Upper lobe of right lung (tissue), 1 donor: ENCODE results near the gene SGMS1. TPM values are rescaled to one million over a fixed set of nuclear protein-coding genes. Genes with fewer than 3 reads are reported as not detected.

Source experiments
- ATAC-seq: fragments of 200-7000 bp; cut with Tn5 transposase; one replicate; pipeline ENCODE4 v1.9.1; 2020; ENCODE audit warnings: mild to moderate bottlenecking, moderate library complexity
- DNase-seq: peaks from one replicate; pipeline ENCODE4 v3.0.0-alpha.2; 2020
- H3K27ac ChIP-seq: fragments of 200-600 bp; one replicate; pipeline ENCODE4 v1.8.0; 2022
- H3K27me3 ChIP-seq: fragments of 200-600 bp; one replicate; pipeline ENCODE4 v1.8.0; 2022; ENCODE audit warnings: mild to moderate bottlenecking
- H3K36me3 ChIP-seq: fragments of 200-600 bp; one replicate; pipeline ENCODE4 v1.8.0; 2022
- H3K4me1 ChIP-seq: fragments of 200-600 bp; one replicate; pipeline ENCODE4 v1.8.0; 2022
- H3K4me3 ChIP-seq: fragments of 200-600 bp; one replicate; pipeline ENCODE4 v1.8.0; 2022; ENCODE audit warnings: mild to moderate bottlenecking
- H3K9me3 ChIP-seq: fragments of 200-600 bp; one replicate; pipeline ENCODE4 v1.8.0; 2022
- CTCF ChIP-seq: fragments of 200-600 bp; IDR thresholded peaks from one replicate; pipeline ENCODE4 v1.8.0; 2022; ENCODE audit warnings: antibody characterized with exemption
- intact Hi-C: fragments of 100-400 bp; cut with DNase I; formaldehyde crosslinking; loops from one replicate; pipeline ENCODE4 v1.11.0; 2022
- total RNA-seq: library from RNA; stranded (reverse); fragmentation: NEBNext Ultra II Directional; extraction: Animal tissue kit (Norgen Biotek cat#: 25700); gene quantifications from one replicate; pipeline ENCODE4 v1.2.1, GENCODE V29; 2021
- donor health status: DM: no; HTN: yes; CAD: no; lungs with severe emphysema.

SGMS1 gene
- total RNA-seq, 1 donor from 2014 or later, result 73.1 TPM

- Histone ChIP-seq H3K36me3 (no peaks in the 10 kb centered on the region), H3K4me3 (no peak overlapping the region), H3K4me1 (peaks cover 4% of the 10 kb centered on the region), H3K27me3 (no peaks in the 10 kb centered on the region), H3K9me3 (no peaks in the 10 kb centered on the region), H3K27ac (no peak overlapping the region)
- intact Hi-C loops, result no loop called here
- no peak for DNase-seq
- no peak for TF ChIP-seq CTCF
- ATAC-seq, result no peak
These were observed 78.8 kb downstream of the SGMS1 start for GRCh38 chr10:50544857-50545429.

GRCh38 chr10:50544095-50544856 lies 79.5 kb downstream of the SGMS1 start:
- TF ChIP-seq CTCF, result no peak
- Histone ChIP-seq H3K36me3 (no peaks in the 10 kb centered on the region), H3K4me1 (no peaks in the 10 kb centered on the region), H3K27ac (no peak overlapping the region), H3K27me3 (no peaks in the 10 kb centered on the region), H3K9me3 (no peaks in the 10 kb centered on the region), H3K4me3 (no peak overlapping the region)
- intact Hi-C loops, result no loop called here
- ATAC-seq (no peak), DNase-seq (no peak)

- ATAC-seq (no peak), DNase-seq (no peak)
- Histone ChIP-seq H3K27ac (no peak overlapping the region), H3K36me3 (no peaks in the 10 kb centered on the region), H3K27me3 (no peaks in the 10 kb centered on the region), H3K9me3 (no peaks in the 10 kb centered on the region), H3K4me1 (peaks cover 4% of the 10 kb centered on the region), H3K4me3 (no peak overlapping the region)
- no peak for TF ChIP-seq CTCF
- intact Hi-C loops, result no loop called here
These were observed 80.9 kb downstream of the SGMS1 start for GRCh38 chr10:50542871-50543270.

- ATAC-seq, result no peak
- DNase-seq, result no peak
- Histone ChIP-seq H3K9me3 (no peaks in the 10 kb centered on the region), H3K36me3 (no peaks in the 10 kb centered on the region), H3K4me1 (peaks cover 4% of the 10 kb centered on the region), H3K4me3 (no peak overlapping the region), H3K27me3 (no peaks in the 10 kb centered on the region), H3K27ac (no peak overlapping the region)
- intact Hi-C loops, result no loop called here
- no peak for TF ChIP-seq CTCF
These were observed 81.8 kb downstream of the SGMS1 start for GRCh38 chr10:50541921-50542320.

GRCh38 chr10:50541317-50541716 lies 82.4 kb downstream of the SGMS1 start:
- Histone ChIP-seq H3K4me1 (peaks cover 4% of the 10 kb centered on the region), H3K4me3 (no peak overlapping the region), H3K27me3 (no peaks in the 10 kb centered on the region), H3K27ac (no peak overlapping the region), H3K36me3 (no peaks in the 10 kb centered on the region), H3K9me3 (no peaks in the 10 kb centered on the region)
- intact Hi-C loops, result no loop called here
- no peak for ATAC-seq
- DNase-seq, result no peak
- no peak for TF ChIP-seq CTCF
